GM12874 (cell line): ENCODE data around the gene AIFM2.

Experiments
- CTCF ChIP-seq: IDR thresholded peaks from 2 replicates; pipeline ENCODE4 v1.5.1; 2011; ENCODE audit warnings: low read depth, mild to moderate bottlenecking, control low read depth, low read length, moderate library complexity; ENCODE audit not compliant: insufficient read depth

Gene AIFM2

GRCh38 chr10:70109064-70109729 lies 23.4 kb downstream of the AIFM2 start:
- TF ChIP-seq CTCF = no peak

- TF ChIP-seq CTCF = peak; percentile 63
These were observed 25.4 kb downstream of the AIFM2 start for GRCh38 chr10:70106958-70107791.

DNA sequence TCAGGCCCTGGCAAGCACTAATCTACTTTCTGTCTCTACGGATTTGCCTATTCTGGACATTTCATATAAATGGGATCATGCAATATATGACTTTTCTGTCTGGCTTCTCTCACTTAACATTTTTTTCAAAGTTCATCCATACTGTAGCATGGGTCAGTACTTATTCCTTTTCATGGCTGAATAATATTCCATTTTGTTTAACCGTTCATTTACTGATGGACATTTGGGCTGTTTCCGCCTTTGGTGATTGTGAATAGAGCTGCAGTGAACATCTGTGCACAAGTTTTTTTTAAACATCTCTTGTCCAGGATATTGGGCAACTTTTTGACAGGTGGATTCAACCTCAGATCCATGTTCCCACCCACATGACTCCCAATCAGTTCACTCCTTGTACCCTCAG lies 31.0 kb downstream of the AIFM2 start:
- TF ChIP-seq CTCF = no peak

DNA sequence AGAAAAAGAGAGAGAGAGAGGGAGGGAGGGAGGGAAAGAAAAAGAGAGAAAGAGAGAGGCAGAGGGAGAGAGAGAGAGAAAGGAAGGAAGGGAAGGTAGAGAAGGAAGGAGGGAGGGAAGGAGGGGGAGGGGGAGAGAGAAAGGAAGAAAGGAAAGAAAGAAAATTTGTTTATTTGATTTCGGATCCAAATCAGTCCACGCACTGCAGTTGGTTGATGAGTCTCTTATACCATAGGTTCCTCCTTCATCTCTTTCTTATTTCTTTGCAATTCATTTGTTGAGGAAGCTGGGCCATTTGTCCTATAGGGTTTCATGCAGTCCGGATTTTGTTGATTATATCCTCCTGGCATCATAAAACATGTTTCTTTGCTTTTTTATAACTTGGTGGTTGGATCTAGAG lies 34.4 kb downstream of the AIFM2 start:
- TF ChIP-seq CTCF = no peak

- no peak for TF ChIP-seq CTCF
These were observed 35.2 kb downstream of the AIFM2 start for GRCh38 chr10:70097459-70097858.

- no peak for TF ChIP-seq CTCF
These were observed 35.8 kb downstream of the AIFM2 start for GRCh38 chr10:70096705-70097420.

DNA sequence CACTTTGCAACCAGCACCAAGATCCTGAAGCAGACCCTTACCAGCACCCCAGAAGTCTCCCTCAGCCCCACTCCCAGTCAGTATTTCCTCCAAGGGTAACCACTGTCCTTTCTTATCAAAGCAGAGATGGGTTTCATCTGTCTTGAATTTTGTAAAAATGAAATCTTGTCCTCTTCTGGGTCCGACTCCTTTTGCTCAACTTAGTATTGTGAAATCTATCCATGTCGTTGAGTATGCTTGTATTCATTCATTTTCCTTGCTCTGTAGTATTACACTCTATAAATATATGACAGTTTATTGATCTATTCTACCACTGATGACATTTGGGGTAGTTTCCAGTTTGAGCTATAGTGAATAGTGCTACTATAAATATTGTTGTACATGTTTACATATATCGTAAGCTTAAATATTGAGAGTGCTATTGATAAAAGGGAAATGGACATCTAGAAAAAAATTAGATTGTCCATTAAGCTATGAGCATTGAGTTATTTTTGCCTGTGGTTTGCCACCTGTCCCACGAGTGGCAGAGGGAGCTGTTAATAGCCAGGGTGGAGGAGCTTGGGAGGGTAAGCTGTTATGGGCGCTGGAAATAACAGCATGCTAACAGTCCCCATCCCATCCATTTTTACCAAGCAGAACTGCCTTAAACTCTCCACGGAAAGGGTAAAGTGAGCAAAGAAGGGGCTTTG lies 36.5 kb downstream of the AIFM2 start:
- no peak for TF ChIP-seq CTCF
